HT-29 (cell line): ENCODE data around the gene TMA16. TPM values are rescaled to one million over a fixed set of nuclear protein-coding genes. Genes with fewer than 3 reads are reported as not detected.
"Not testable (repeated sequence)": the region's sequence is repeated elsewhere in the genome, so short reads cannot be mapped to it uniquely, and the experiment has no call there.

Experiments
- DNase-seq: peaks from one replicate; pipeline ENCODE4 v3.0.0-alpha.2; 2015; ENCODE audit warnings: low spot score
- total RNA-seq: library from RNA; depleted of rRNA; stranded (reverse); fragments of >200 nt; shearing (Covaris generic); gene quantifications from 2 replicates; pipeline ENCODE4 v1.2.3, GENCODE V29; 2014; rRNA removed

TMA16 gene
- total RNA-seq: 5.0 and 12.8 TPM in 2 replicates

DNA sequence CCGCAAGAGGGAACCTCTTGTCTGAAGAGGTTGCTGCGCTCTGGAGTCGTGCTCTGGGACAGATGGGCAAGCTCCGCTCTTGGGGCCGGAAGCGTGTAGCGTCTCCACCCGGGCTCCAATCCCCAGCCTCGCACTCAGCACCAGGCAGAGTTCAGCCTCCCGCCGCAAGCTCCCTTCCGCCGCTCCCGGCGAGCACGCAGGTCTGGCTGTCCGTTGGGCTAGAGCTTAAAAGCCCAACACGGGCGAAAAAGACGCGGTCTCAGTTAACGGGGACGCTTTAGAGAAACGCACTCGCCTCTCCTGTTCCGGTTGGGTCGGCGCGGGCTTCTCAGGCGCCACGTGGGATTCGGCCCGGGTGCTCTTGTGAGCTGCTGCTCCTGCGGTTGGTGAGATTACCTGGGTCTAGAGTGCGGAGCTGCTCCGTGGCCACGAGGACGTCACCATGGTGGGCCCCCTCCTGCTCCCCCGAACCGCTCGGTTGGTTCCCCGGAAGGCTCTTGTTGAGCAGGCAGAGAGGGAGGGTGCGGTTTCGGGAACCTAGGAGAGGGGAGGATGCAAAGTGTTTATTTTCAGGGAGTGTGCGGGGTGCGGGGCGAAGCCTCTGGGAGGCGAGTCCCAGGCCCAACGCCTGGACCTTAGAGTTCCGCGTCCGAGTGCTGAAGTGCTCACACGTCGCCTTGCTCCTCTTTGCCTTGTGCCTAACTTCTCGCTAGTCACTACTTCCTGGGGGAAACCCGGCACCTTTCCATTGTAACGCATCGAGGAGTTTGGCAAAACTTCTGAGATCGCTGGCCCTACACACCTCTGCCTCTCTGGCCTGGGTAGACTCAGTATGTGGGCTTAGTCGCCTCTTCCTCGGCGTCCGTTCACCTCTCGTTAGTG, at the start of gene TMA16:
Gene TMA16 (plus strand): TSS at position 331 of the 882 bp plus-strand sequence. CDS start 112 bp downstream, at position 443.
- peak; percentile 93 for DNase-seq

GRCh38 chr4:163447023-163447422, 47.5 kb upstream of the TMA16 start:
- not testable (repeated sequence) for DNase-seq

DNA sequence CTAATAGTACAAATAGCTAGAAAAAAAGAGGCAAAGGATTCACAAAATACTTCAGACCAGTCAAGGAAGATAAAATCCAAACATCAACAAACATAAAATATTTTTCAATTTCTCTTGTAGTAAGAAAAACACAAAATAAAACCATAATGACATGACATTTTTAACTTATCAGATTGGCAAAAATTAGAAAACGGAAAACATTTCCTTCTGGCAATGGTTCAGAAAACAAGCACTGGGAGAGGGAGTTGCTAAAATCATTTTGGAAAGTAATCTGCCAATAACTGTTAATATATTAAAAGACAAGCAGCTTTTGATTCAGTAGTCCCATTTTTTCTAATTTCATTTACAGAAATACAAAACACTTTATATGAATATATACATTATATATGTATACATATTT, 47.0 kb upstream of the TMA16 start:
- no peak for DNase-seq

- no peak for DNase-seq
Measured at GRCh38 chr4:163448540-163449203, 45.8 kb upstream of the TMA16 start.

- DNase-seq: no peak
Measured at GRCh38 chr4:163462556-163462955, 31.9 kb upstream of the TMA16 start.

GRCh38 chr4:163467082-163467770, 27.3 kb upstream of the TMA16 start:
- DNase-seq: no peak

DNA sequence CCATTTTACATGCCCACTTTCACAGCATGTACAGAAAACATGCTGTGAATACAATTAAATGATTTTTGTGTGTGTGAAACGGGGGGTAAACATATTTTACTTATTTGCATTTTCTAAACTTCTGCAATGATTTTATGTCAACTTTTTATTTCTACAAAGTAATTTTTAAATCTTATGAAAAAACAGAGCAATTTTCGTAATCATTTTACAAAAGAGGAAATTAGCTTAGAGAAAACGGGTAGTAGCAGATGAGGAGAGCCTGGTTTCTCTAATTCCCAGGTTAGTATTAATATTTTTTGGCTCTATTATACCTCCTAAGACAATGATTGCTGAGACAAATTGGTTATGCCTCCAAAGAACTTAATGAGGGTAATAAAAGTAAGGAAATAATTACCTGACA, 24.1 kb upstream of the TMA16 start:
- no peak for DNase-seq

GRCh38 chr4:163473130-163473529, 21.4 kb upstream of the TMA16 start:
- no peak for DNase-seq

- DNase-seq: no peak
Measured at GRCh38 chr4:163473576-163473975, 20.9 kb upstream of the TMA16 start, which contains the start of gene TKTL2. TSS of gene TKTL2 (minus strand) at chr4:163473754. CDS start at chr4:163473734, 20 bp downstream.

DNA sequence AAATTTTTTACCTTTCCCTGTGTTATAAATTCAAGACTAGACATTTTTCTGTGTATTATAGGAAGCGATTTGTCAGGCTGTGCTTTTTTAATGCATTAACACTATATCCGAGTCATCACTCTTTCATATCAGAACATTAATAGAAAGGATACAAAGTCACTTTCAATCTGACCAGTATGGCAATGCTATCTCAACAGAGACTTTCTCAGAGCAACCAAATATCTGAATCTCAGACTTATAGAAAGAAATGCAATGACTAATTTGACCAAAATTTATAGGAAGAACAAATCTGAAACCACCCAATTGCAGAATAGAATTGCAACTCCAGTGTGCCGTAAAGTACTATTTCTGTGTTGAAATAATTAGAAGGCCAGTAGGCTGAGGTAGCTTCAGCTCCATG, 20.5 kb upstream of the TMA16 start:
- DNase-seq: no peak

DNA sequence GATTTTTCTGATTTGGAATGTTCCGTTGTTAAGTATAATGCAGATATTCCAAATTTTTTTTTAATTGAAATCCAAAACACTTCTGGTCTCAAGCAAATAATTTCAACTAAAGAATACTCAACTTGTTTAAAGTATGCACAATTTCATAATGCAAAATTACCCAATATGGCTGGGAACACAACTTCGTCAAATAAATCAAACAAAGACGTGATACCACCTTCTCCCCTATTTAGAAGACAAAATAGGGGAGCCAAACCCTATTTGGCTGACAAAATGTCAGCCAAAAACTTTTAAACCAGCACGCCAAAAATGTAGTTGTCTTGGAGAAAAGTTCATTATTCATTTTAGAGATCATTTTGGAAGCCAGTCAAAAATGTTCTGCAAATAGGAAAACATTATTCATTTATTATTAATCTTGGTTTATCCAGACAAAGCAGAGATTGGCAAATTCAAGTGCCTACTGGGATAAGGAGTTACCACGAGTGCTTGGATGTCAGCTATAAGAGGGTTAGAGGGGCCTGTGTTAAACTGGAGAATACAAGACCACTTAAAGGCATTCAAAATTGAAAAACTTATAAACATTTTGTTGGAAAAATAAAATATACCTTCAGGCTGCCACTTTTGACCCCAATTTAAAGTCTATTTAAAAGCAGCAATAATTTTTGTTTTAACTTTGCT, 17.6 kb upstream of the TMA16 start:
- no peak for DNase-seq

DNA sequence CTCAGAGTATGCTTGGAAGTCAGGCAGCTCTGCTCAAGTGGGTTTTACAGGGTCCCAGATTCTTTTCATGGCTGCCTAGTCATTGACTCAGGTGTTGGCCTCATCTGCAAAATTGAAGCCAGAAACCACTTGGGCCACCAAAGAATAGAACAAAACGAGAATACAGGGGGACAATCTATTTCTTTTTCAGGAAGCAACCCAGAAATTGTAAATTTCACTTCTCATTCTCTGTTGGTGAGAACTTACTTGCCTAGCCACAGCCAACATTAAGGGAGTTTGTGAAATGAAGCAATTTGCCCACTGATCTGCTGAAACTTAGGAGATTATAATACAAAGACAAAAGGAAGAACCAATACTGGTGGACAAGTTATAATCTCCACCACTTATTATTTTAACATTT, 12.3 kb upstream of the TMA16 start:
- DNase-seq: no peak

GRCh38 chr4:163484906-163485305, 9.6 kb upstream of the TMA16 start:
- DNase-seq: peak; percentile 55

DNA sequence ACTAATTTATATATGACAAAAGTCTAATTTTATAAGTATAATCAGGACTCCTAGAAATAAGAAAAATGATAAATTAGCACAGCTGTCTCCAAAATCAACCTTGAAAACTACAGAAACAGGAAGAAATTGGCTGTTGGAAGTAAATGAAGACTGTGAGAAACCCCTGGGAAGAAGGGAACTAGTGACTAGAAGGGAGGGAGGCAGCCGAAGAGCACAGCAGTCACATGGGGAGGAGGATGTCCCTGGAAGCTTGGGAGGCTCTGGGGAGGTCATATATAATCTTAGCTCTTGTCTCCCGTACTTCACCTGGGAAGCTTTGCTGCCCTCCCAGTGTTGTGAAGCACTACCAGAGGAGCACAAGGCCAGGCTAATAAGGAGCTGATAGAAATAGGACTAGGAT, 8.9 kb upstream of the TMA16 start:
- DNase-seq: no peak

DNA sequence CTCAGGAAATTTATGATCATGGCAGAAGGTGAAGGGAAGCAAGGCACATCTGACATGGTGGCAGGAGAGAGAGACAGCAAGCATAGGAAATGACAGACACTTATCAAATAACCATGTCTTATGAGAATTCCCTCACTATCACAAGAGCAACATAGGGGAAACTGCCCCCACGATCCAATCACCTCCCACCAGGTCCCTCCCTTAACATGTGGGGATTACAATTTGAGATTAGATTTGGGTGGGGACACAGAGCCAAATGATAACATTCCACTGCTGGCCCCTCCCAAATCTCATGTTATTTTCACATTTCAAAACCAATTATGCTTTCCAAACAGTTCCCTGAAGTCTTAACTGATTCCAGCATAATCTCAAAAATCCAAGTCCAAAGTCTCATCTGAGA, 8.2 kb upstream of the TMA16 start:
- DNase-seq: no peak

DNA sequence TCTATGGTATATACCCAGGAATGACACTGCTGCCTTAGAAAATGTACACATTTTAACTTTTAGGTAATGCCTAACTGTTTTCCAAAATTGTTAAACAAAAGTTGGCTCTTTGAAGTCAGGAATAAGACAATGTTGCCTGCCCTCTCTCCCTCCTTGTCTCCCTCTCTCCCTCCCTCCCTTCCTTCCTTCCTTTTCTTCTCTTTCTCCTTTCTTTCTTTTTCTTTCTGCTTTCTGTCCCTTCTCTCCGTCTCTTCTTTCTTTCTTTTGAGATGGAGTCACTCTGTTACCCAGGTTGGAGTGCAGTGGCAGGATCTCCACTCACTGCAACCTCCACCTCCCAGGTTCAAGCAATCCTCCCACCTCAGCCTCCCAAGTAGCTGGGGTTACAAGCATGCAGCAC, 4.6 kb upstream of the TMA16 start:
- no peak for DNase-seq

DNA sequence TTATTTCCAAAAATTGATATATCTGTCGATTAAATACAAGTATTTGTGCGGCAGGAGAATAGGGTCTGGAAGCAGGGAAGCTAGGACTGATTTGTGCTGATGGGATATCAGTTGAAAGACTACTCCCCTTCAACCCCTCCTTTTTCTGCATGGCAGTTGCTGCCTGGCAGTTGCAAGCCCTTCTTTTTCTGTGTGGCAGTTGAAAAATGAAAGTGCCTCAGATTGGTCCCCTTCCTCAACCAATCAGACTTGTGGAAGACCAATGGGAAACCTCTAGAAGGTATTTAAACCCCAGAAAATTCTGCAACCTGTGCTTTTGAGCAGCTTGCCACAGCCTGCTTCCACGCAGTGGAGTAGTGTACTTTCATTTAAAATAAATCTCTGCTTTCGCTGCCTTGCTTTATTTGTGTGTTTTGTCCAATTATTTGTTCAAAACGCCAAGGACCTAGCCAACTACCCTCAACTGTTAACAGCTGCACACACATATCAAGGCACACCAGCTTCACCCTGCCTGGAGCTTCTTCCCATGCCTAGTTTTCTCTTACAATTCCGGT, 1.5 kb upstream of the TMA16 start:
- no peak for DNase-seq

- DNase-seq: no peak
Measured at GRCh38 chr4:163493643-163494359, 689 bp upstream of the TMA16 start.

DNA sequence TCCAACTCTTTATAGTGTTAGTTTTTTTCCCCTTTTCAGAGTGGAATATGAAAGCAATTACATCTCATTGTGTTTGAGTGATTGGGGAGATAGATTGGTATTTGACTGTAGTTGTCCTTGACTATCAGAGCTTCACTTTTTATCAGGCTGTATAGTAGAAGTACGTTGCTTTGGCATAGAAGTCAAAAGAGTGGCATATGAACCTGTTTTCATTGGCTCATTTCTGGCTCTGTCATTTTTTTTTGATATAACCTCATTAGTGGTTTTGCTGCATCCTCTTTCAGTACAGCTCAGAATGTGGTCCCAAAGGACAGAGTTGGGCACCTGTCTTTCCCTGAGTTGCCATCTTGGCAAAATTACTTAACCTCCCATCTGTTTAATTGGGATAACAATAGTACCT, 1.4 kb downstream of the TMA16 start:
- DNase-seq: no peak

DNA sequence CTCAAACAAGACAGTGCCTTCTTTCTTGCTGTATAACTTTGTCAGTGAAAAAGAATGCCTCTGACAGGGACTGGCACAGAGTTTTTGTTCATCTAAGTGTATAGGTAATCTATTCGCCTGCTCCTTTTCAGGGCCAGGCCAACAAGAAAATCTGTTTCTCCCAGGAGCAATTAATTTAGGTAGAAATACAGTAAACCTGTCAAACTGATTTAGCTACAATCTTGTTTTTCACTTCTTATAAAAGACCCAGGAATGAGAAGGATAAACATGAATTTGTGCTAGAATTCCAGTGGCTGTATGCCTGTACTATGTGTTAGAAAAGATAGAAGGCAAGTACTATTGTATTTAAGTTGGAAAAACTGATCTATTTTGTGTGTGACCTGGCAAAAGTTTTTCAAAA, 6.1 kb downstream of the TMA16 start:
- DNase-seq: no peak

GRCh38 chr4:163505374-163505773, 10.9 kb downstream of the TMA16 start:
- no peak for DNase-seq
